Activated naive CD8-positive, alpha-beta T cell treated with anti-CD3 and anti-CD28 coated beads, Interleukin-2, amount 10 ng/mL, durations not matched to agents 7 days and 5 days (primary cell): ENCODE data around the gene CCSER1. TPM values are rescaled to one million over a fixed set of nuclear protein-coding genes. Genes with fewer than 3 reads are reported as not detected.
"Not testable (repeated sequence)": the region's sequence is repeated elsewhere in the genome, so short reads cannot be mapped to it uniquely, and the experiment has no call there.

Experiments used
- ATAC-seq: fragments of 150-1000 bp; cut with Tn5 transposase; one replicate; pipeline ENCODE4 v1.10.0; 2021; ENCODE audit warnings: low read depth, moderate library complexity
- POLR2A ChIA-PET: fragments of 350-600 bp; sonication (Branson Sonifier 250); formaldehyde crosslinking; loops from one replicate; lab custom pipeline; 2021; ENCODE audit warnings: antibody characterized with exemption; lab: Charles Lee
- DNase-seq: peaks from one replicate; pipeline ENCODE4 v3.0.0; 2021
- H3K27ac Mint-ChIP-seq: one replicate; pipeline ENCODE4 v1.8.0; 2022; ENCODE audit warnings: mild to moderate bottlenecking, mixed read lengths
- H3K27me3 Mint-ChIP-seq: one replicate; pipeline ENCODE4 v1.8.0; 2022; ENCODE audit warnings: mild to moderate bottlenecking, moderate library complexity, mixed read lengths
- H3K36me3 Mint-ChIP-seq: one replicate; pipeline ENCODE4 v1.8.0; 2021; ENCODE audit warnings: mild to moderate bottlenecking, mixed read lengths
- H3K4me1 Mint-ChIP-seq: one replicate; pipeline ENCODE4 v1.8.0; 2021; ENCODE audit warnings: mixed read lengths
- H3K4me3 Mint-ChIP-seq: one replicate; pipeline ENCODE4 v1.8.0; 2022; ENCODE audit warnings: mild to moderate bottlenecking, moderate library complexity, mixed read lengths
- H3K9me3 Mint-ChIP-seq: one replicate; pipeline ENCODE4 v1.8.0; 2021; ENCODE audit warnings: mixed read lengths
- total RNA-seq, 2 experiments: library from RNA; stranded (reverse); gene quantifications; one replicate each; pipeline ENCODE4 v1.2.3, GENCODE V29; 2021

The CCSER1 gene
- total RNA-seq, 2 experiments from 2014 or later = 0.64 TPM; not detected in 1

DNA sequence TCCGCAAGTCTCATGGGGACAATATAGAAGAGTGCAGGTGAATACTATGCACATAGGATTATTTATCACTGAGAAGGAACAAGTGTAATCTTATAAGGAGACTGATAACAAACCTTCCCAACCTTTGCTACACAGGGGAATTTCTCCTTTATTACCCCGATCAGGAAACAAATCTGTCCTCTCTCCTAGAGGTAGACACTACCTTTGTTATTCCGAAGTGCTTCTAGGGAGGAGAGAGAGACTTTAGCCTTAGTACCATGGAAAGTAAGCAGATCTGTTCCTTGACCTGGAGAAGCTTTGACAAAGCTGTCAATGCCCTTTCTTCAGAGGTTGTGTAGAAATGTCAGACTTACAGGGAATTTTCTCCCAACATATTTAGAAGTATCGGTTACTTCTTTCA lies 475.5 kb downstream of the CCSER1 start:
- DNase-seq (no peak), ATAC-seq (no peak)
- POLR2A ChIA-PET = no interaction called here
- Mint-ChIP-seq H3K36me3 (no peaks in the 10 kb centered on the region), H3K27ac (no peak overlapping the region), H3K9me3 (no peaks in the 10 kb centered on the region), H3K4me1 (no peaks in the 10 kb centered on the region), H3K27me3 (no peaks in the 10 kb centered on the region), H3K4me3 (no peak overlapping the region)

DNA sequence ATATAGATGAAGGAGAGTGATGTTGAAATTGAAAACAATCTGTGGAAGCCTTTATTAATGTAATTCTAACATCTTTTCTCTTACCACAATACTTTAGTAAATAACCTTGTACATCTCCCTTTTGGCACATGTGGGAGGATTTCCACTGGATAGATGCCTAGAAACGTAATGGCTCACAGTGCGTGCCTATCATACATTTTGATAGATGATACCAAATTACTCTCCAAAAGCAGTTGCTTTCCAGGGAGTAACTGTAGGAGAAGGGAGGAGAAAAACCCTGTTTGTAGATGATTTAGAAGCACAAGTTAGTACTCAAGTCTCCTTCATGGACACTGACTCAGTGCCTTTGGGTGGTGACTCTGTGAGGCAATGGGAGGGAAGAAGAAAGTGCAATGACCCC lies 476.3 kb downstream of the CCSER1 start:
- no peaks in the 10 kb centered on the region for H3K36me3 Mint-ChIP-seq
- POLR2A ChIA-PET = no interaction called here
- DNase-seq = no peak
- H3K27me3 Mint-ChIP-seq = no peaks in the 10 kb centered on the region
- no peaks in the 10 kb centered on the region for H3K4me1 Mint-ChIP-seq
- H3K27ac Mint-ChIP-seq = no peak overlapping the region
- H3K4me3 Mint-ChIP-seq = no peak overlapping the region
- no peaks in the 10 kb centered on the region for H3K9me3 Mint-ChIP-seq
- no peak for ATAC-seq

DNA sequence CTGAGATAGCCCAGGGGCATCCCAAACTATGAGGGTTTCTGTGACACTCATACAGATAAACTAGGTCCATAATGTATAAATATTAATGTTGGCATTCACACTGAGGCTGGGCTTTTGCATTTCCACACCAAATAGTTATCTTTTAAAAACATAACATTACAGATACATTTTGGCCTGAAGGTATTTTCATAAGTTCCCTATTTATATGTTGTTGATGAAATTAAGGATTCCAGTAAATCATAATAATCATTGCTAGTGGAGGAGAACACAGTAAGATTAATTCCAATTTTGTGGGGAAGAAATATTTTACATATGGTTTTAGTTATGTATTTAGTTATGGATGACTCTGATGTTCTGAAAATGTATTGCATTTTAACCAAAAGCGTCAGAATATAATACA lies 479.6 kb downstream of the CCSER1 start:
- no peak for DNase-seq
- POLR2A ChIA-PET = no interaction called here
- Mint-ChIP-seq H3K27me3 (no peaks in the 10 kb centered on the region), H3K27ac (no peak overlapping the region), H3K9me3 (no peaks in the 10 kb centered on the region), H3K4me1 (no peaks in the 10 kb centered on the region), H3K36me3 (no peaks in the 10 kb centered on the region), H3K4me3 (no peak overlapping the region)
- no peak for ATAC-seq

DNA sequence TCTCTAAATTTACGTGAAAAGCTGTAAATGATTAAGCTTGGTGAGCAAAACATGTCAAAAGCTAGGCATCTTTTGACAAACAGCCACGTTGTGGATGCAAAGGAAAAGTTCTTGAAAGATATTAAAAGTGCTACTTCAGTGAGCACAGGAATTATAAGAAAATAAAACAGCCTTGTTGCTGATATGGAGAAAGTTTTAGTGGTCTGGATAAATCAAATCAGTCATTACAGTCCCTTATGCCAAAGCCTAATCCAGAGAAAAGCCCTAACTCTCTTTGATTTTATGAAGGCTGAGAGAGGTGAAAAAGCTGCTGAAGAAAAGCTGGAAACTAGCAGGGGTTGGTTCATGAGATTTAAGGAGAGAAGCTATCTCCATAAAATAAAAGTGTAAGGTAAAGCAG lies 487.2 kb downstream of the CCSER1 start:
- no peak overlapping the region for H3K4me3 Mint-ChIP-seq
- H3K9me3 Mint-ChIP-seq = peaks cover 2% of the 10 kb centered on the region
- H3K27ac Mint-ChIP-seq = no peak overlapping the region
- ATAC-seq (no peak), DNase-seq (no peak)
- no peaks in the 10 kb centered on the region for H3K4me1 Mint-ChIP-seq
- no peaks in the 10 kb centered on the region for H3K27me3 Mint-ChIP-seq
- POLR2A ChIA-PET = no interaction called here
- no peaks in the 10 kb centered on the region for H3K36me3 Mint-ChIP-seq

DNA sequence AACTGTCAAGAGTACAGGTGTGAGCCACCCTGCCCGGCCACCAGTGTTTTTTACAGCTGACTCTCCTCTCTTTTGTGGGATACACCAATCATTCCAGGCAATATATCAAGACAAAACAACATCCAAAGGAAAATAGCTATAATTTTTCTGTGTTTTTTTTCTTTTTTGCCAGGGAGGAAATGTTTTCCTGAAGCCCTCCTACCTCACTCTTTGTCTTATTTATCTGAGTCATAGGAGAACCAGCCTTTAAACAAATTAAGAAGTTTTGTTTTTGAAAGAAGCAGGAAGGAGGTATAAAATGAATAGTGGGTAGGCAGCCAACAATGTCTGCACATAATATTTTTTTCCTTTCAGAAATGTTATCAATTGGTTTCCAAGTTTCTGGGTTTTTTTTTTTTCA lies 493.9 kb downstream of the CCSER1 start:
- ATAC-seq (no peak), DNase-seq (no peak)
- Mint-ChIP-seq H3K4me3 (no peak overlapping the region), H3K36me3 (no peaks in the 10 kb centered on the region), H3K27ac (no peak overlapping the region), H3K27me3 (no peaks in the 10 kb centered on the region), H3K4me1 (no peaks in the 10 kb centered on the region), H3K9me3 (peaks cover 2% of the 10 kb centered on the region)
- POLR2A ChIA-PET = no interaction called here

DNA sequence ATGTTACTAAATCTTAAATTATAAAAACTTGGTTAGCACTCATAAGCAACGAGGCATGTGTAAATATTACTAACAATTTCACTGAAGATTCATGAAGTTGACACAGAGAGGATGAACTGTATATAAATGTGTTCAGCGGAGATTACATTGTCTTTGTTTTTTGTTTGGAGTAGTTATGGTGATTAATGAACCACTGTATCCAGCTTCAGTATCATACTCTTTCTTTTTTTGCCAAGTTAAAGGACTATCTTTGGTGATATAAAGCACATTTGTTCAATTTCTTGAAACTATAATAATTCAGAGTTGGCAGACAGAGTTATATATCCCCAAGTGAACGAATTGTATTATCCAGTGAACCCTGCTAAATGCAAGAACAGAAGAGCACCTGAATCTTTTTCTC lies 497.6 kb downstream of the CCSER1 start:
- POLR2A ChIA-PET = no interaction called here
- Mint-ChIP-seq H3K36me3 (no peaks in the 10 kb centered on the region), H3K27ac (no peak overlapping the region), H3K9me3 (peaks cover 2% of the 10 kb centered on the region), H3K4me3 (no peak overlapping the region), H3K27me3 (no peaks in the 10 kb centered on the region), H3K4me1 (no peaks in the 10 kb centered on the region)
- no peak for DNase-seq
- ATAC-seq = no peak

DNA sequence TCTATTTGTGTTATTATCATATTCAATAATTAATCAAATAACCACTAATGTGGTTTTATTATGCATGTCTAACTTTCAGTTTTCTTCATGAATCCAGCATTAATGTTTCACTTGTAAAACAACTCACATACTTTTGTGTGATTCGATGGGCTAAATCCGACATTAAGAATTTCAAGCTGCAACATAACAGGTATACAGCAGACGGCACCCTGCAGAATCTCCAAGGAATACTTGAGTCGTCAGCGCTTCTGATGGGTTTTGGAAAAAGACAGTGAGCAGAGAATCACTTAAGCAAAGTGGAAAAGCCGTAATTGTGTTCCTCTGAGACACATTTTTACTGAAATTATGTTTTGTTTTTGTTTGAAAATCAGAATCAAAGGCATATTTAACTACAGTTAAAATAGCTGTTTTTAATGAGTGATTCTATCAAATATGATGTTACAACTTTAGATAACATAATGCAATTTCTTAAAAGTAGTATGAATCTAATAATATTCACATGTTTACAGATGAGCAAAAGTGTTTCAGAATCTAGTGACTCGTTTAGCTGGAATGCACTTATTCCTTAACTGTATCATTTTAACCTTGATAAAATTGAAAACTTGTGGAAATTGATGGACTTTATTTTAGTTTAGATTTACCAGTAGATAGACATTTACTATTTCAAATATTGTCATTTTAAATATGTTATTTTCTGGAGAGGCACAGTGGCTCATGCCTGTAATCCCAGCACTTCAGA lies 514.8 kb downstream of the CCSER1 start:
- POLR2A ChIA-PET = no interaction called here
- Mint-ChIP-seq H3K27ac (no peak overlapping the region), H3K36me3 (no peaks in the 10 kb centered on the region), H3K4me1 (no peaks in the 10 kb centered on the region), H3K9me3 (peaks cover 1% of the 10 kb centered on the region), H3K27me3 (no peaks in the 10 kb centered on the region), H3K4me3 (no peak overlapping the region)
- no peak for DNase-seq
- no peak for ATAC-seq

DNA sequence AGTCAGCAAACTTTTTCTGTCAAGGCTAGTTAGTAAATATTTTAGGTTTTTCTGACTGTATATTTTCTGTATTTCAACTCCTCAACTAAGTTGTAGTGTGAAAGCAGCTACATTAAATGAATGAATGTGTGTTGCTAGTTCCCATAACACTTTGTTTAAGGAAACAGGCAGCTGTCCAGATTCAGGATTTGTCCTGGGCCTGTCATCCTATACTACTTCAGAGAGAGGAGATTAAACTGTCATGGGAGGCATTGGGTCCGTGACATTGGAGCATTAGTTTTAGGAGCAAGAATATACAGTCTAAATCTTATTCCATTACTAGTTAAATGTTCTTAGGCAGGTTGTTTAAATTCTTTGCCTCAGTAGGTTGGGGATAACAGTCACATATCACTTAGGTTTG lies 516.0 kb downstream of the CCSER1 start:
- Mint-ChIP-seq H3K27ac (no peak overlapping the region), H3K36me3 (no peaks in the 10 kb centered on the region), H3K9me3 (peaks cover 1% of the 10 kb centered on the region), H3K4me1 (no peaks in the 10 kb centered on the region), H3K27me3 (no peaks in the 10 kb centered on the region), H3K4me3 (no peak overlapping the region)
- DNase-seq (no peak), ATAC-seq (no peak)
- POLR2A ChIA-PET = no interaction called here

DNA sequence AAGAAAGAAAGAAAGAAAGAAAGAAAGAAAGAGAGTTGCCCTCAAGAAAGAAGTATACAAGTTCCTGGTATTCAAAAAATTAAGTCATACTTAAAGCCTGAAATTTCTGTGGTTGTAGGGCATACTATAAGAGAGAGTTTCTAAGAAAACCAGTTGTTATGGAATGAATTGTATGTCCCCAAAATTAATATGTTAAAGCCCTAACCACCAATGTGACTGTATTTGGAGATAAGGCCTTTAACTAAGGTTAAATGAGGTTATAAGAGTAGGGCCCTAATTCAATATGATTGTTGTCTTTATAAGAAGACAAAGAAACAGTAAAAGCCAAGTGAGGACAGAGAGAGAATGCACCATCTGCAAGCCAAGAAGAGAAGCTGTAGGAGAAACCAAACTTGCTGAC lies 521.1 kb downstream of the CCSER1 start:
- Mint-ChIP-seq H3K4me3 (no peak overlapping the region), H3K4me1 (no peaks in the 10 kb centered on the region), H3K27me3 (no peaks in the 10 kb centered on the region), H3K27ac (no peak overlapping the region), H3K36me3 (no peaks in the 10 kb centered on the region), H3K9me3 (peaks cover 3% of the 10 kb centered on the region)
- no peak for ATAC-seq
- DNase-seq = no peak
- POLR2A ChIA-PET = no interaction called here

DNA sequence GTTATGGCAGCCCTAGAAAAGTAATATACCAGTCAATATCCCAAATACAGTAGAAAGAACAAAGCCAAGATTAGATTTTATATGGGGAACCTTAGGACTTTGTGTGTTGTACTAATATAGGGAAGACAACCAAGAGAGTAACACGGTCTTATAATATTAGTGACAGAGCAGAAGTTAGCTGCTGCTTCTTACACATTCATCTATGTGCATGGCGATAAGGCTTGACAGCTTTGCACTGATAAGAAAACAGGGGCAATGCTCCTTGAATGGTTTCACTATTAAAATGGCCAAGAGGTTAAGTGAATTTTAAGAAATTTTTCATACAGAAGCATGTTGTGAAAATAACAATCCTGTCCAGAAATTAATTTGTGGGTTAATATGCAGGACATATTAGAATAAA lies 521.6 kb downstream of the CCSER1 start:
- H3K27me3 Mint-ChIP-seq = no peaks in the 10 kb centered on the region
- DNase-seq = no peak
- no peak overlapping the region for H3K4me3 Mint-ChIP-seq
- H3K9me3 Mint-ChIP-seq = peaks cover 3% of the 10 kb centered on the region
- POLR2A ChIA-PET = no interaction called here
- no peaks in the 10 kb centered on the region for H3K4me1 Mint-ChIP-seq
- ATAC-seq = no peak
- no peak overlapping the region for H3K27ac Mint-ChIP-seq
- H3K36me3 Mint-ChIP-seq = no peaks in the 10 kb centered on the region

DNA sequence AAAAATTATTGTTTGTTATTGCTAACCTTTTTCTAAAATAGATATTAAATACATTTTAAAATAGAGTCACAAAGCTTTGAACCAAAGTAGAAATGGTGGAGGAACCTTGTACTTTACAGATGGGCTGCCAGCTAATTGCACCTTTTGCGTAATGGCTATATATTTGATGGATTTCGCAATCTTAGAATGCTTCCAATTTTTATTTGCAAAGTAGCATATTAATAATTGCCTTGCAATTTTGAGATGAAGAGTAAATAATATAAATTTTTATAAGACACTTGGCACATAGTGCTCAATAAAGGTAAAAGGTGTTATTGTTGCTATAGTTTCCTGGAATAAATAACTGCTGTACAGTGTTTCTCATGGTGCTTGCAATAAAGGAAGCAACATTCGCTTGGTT lies 533.5 kb downstream of the CCSER1 start:
- Mint-ChIP-seq H3K36me3 (no peaks in the 10 kb centered on the region), H3K27me3 (no peaks in the 10 kb centered on the region), H3K4me3 (no peak overlapping the region), H3K27ac (no peak overlapping the region), H3K4me1 (no peaks in the 10 kb centered on the region), H3K9me3 (no peaks in the 10 kb centered on the region)
- ATAC-seq (no peak), DNase-seq (no peak)
- POLR2A ChIA-PET = no interaction called here

DNA sequence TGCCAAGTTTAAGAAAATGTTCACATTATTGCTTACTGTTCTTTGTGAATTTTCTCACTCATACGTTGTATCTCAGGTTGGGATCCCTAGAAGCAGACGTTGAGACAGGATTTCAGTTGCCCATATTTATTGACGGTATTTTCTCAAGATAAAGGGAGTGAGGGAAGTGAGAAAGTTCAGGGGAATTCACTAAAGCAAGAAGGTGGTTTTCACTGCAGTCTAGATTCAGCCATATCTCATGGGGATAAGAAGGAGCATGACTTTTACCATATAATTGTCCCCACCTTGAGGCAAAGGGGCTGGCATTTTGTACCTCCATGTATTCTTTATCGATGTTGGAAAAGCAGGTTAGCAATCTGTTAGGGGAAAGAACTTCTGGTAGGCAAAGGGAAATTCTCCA lies 543.0 kb downstream of the CCSER1 start:
- Mint-ChIP-seq H3K27me3 (no peaks in the 10 kb centered on the region), H3K4me1 (no peaks in the 10 kb centered on the region), H3K9me3 (no peaks in the 10 kb centered on the region), H3K4me3 (no peak overlapping the region), H3K27ac (no peak overlapping the region), H3K36me3 (no peaks in the 10 kb centered on the region)
- POLR2A ChIA-PET = no interaction called here
- ATAC-seq (no peak), DNase-seq (no peak)

DNA sequence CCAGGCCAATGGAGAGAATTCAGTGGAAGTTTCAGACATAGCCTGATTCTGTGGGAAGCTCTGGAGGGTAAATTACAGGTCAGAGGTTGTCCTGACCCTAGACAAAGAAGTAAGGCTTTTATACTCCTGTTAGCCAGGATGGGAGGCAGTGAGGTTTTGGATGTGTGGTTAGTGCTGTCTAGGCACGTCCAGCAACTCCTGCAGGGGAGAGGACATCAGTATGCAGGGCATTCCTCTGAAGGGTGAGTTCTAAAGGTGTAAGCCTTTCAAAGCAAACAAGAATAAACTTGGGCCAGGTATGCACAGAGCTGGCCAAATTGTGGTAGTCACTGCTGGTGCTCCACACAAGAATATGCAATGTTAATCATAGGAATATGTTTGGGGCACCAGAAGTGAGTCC lies 562.5 kb downstream of the CCSER1 start:
- peaks cover 2% of the 10 kb centered on the region for H3K9me3 Mint-ChIP-seq
- no peak for DNase-seq
- H3K4me3 Mint-ChIP-seq = no peak overlapping the region
- H3K4me1 Mint-ChIP-seq = no peaks in the 10 kb centered on the region
- no peak for ATAC-seq
- no peaks in the 10 kb centered on the region for H3K27me3 Mint-ChIP-seq
- H3K27ac Mint-ChIP-seq = no peak overlapping the region
- POLR2A ChIA-PET = no interaction called here
- no peaks in the 10 kb centered on the region for H3K36me3 Mint-ChIP-seq

DNA sequence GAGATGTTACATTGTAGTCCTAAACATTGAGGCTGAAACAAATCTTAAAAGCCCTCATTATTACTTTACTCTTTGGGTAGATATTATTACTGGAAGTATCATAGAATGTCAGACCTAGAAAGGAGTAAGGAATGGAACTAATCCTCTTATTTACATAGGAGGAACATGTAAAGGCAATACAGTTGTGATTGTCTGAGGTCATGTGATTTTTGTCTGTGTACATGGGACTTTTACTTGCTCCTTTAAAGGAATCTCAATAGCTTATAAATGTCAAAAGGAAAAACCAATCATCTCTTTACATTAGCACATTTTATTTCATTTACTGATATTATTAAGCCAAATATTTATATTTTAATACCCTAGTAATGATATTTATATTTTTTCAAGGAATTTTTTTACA lies 568.2 kb downstream of the CCSER1 start:
- H3K9me3 Mint-ChIP-seq = peaks cover 1% of the 10 kb centered on the region
- POLR2A ChIA-PET = no interaction called here
- no peaks in the 10 kb centered on the region for H3K36me3 Mint-ChIP-seq

DNA sequence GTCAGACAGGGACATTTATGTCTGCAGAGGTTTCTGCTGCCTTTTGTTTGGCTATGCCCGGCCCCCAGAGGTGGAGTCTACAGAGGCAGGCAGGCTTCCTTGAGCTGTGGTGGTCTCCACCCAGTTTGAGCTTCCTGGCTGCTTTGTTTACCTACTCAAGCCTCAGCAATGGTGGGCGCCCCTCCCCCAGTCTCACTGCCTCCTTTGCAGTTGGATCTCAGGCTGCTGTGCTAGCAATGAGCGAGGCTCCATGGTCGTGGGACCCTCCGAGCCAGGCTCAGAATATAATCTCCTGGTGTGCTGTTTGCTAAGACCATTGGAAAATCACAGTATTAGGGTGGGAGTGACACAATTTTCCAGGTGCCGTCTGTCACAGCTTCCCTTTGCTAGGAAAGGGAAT lies 578.3 kb downstream of the CCSER1 start:
- H3K4me1 Mint-ChIP-seq, H3K27ac Mint-ChIP-seq, H3K36me3 Mint-ChIP-seq, DNase-seq, POLR2A ChIA-PET, ATAC-seq, H3K27me3 Mint-ChIP-seq, H3K9me3 Mint-ChIP-seq, H3K4me3 Mint-ChIP-seq: not testable (repeated sequence)

More for the DNA sequence above, 568.2 kb downstream of the CCSER1 start:
- no peak overlapping the region for H3K4me3 Mint-ChIP-seq
- ATAC-seq = no peak
- H3K27me3 Mint-ChIP-seq = no peaks in the 10 kb centered on the region
- no peak for DNase-seq
- no peak overlapping the region for H3K27ac Mint-ChIP-seq
- no peaks in the 10 kb centered on the region for H3K4me1 Mint-ChIP-seq
